A549 (cell line): Measurements from ENCODE around the gene GAB1.

Experiments used
- CTCF ChIP-seq: fragments of >200 bp; sonication (Bioruptor Twin); formaldehyde crosslinking; IDR thresholded peaks from 3 replicates; pipeline ENCODE4 v1.5.1; 2016
- EHMT2 ChIP-seq: fragments of 200-600 bp; sonication (generic); IDR thresholded peaks from 2 replicates; pipeline ENCODE4 v1.6.1; 2016; ENCODE audit warnings: antibody characterized with exemption, low read depth, mild to moderate bottlenecking, moderate library complexity
- EP300 ChIP-seq, 2 experiments: fragments of >200 bp; sonication (Bioruptor Twin); formaldehyde crosslinking; IDR thresholded peaks; 2 replicates in 1 of 2; 3 replicates in 1 of 2; pipeline ENCODE4 v1.6.1; 2016 to 2017
- MAX ChIP-seq: IDR thresholded peaks from 2 replicates; pipeline ENCODE4 v1.6.1; 2012
- NPAS2 ChIP-seq: fragments of 250-450 bp; sonication (Bioruptor Pico); IDR thresholded peaks from 2 replicates; pipeline ENCODE4 v1.8.0; 2022; ENCODE audit warnings: mild to moderate bottlenecking, moderate library complexity, borderline replicate concordance
- POLR2A ChIP-seq: IDR thresholded peaks from 2 replicates; pipeline ENCODE4 v1.6.1; 2012; ENCODE audit warnings: mild to moderate bottlenecking, low read length
- SMC3 ChIP-seq: fragments of >200 bp; sonication (Bioruptor Twin); formaldehyde crosslinking; IDR thresholded peaks from 3 replicates; pipeline ENCODE4 v1.6.1; 2018; ENCODE audit warnings: inconsistent platforms

GRCh38 chr4:143296397-143297067 lies 40.1 kb upstream of the GAB1 start:
- no peak for TF ChIP-seq CTCF
- TF ChIP-seq NPAS2 (CRISPR knock-in tag): no peak
- TF ChIP-seq EP300 (IDR thresholded peaks at IDR 0.05): no peak
- no peak for TF ChIP-seq POLR2A
- TF ChIP-seq EHMT2: no peak
- TF ChIP-seq MAX: no peak
- no peak for TF ChIP-seq SMC3
